ENCODE results near the gene SLC5A12.

GRCh38 chr11:26687351-26687750 lies 34.5 kb downstream of the SLC5A12 start:
- TF ChIP-seq, protein P1, sequence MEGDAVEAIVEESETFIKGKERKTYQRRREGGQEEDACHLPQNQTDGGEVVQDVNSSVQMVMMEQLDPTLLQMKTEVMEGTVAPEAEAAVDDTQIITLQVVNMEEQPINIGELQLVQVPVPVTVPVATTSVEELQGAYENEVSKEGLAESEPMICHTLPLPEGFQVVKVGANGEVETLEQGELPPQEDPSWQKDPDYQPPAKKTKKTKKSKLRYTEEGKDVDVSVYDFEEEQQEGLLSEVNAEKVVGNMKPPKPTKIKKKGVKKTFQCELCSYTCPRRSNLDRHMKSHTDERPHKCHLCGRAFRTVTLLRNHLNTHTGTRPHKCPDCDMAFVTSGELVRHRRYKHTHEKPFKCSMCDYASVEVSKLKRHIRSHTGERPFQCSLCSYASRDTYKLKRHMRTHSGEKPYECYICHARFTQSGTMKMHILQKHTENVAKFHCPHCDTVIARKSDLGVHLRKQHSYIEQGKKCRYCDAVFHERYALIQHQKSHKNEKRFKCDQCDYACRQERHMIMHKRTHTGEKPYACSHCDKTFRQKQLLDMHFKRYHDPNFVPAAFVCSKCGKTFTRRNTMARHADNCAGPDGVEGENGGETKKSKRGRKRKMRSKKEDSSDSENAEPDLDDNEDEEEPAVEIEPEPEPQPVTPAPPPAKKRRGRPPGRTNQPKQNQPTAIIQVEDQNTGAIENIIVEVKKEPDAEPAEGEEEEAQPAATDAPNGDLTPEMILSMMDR (IDR thresholded peaks at IDR 0.05), result no peak
- TF ChIP-seq POLR2A (IDR thresholded peaks at IDR 0.05), result no peak
- no peak for TF ChIP-seq EP300 (IDR thresholded peaks at IDR 0.05; ENCODE audit: low read depth)
